PC-3 (cell line): ENCODE results near the gene NOD1. TPM values are rescaled to one million over a fixed set of nuclear protein-coding genes. Genes with fewer than 3 reads are reported as not detected.

Experiments
- ATAC-seq: fragments of 200-7000 bp; cut with Tn5 transposase; 2 replicates; pipeline ENCODE4 v1.9.1; 2020; ENCODE audit warnings: mild to moderate bottlenecking, moderate library complexity
- BruUV-seq: library from RNA; stranded (reverse); fragments of 400-500 nt; replicated peaks from 2 replicates; lab custom pipeline; 2021; lab: Mats Ljungman, UMichigan
- CTCF ChIA-PET: fragments of 300-600 bp; sonication (Branson Sonifier 250); formaldehyde crosslinking; loops from one replicate; lab custom pipeline; 2022; ENCODE audit warnings: antibody characterized with exemption; lab: Charles Lee
- POLR2A ChIA-PET: fragments of 300-600 bp; sonication (Branson Sonifier 250); formaldehyde crosslinking; loops from one replicate; lab custom pipeline; 2022; ENCODE audit warnings: antibody characterized with exemption; ENCODE audit not compliant: unreplicated experiment; lab: Charles Lee
- DNase-seq: peaks from one replicate; pipeline ENCODE4 v3.0.0-alpha.2; 2015
- H2AFZ ChIP-seq: fragments of 300-600 bp; sonication (generic); 2 replicates; pipeline ENCODE4 v1.6.0; 2016; ENCODE audit warnings: antibody characterized with exemption, low read length
- H3F3A ChIP-seq: fragments of 300-600 bp; sonication (generic); one replicate; pipeline ENCODE4 v1.6.0; 2017; ENCODE audit warnings: antibody characterized with exemption, low read length, control low read depth, mild to moderate bottlenecking; ENCODE audit not compliant: unreplicated experiment
- H3K27ac ChIP-seq: fragments of 300-600 bp; sonication (generic); 2 replicates; pipeline ENCODE4 v1.5.1; 2016; ENCODE audit warnings: mild to moderate bottlenecking, low read length
- H3K27me3 ChIP-seq: fragments of 300-600 bp; sonication (generic); 2 replicates; pipeline ENCODE4 v1.6.1; 2016; ENCODE audit warnings: low read length, mixed read lengths
- H3K36me3 ChIP-seq: fragments of 300-600 bp; sonication (generic); 2 replicates; pipeline ENCODE4 v1.6.1; 2016; ENCODE audit warnings: low read depth, mixed run types, low read length, mixed read lengths
- H3K4me1 ChIP-seq: fragments of 300-600 bp; sonication (generic); 2 replicates; pipeline ENCODE4 v1.5.1; 2016; ENCODE audit warnings: low read length; ENCODE audit not compliant: insufficient read depth
- H3K4me2 ChIP-seq: fragments of 300-600 bp; sonication (generic); 2 replicates; pipeline ENCODE4 v1.6.0; 2016; ENCODE audit warnings: low read length
- H3K4me3 ChIP-seq: fragments of 300-600 bp; sonication (generic); 2 replicates; pipeline ENCODE4 v1.5.1; 2016; ENCODE audit warnings: mild to moderate bottlenecking, low read length, mixed read lengths
- H3K79me2 ChIP-seq: fragments of 300-600 bp; sonication (generic); 2 replicates; pipeline ENCODE4 v1.6.1; 2017; ENCODE audit warnings: low read length, mixed read lengths
- H3K9ac ChIP-seq: fragments of 300-600 bp; sonication (generic); 2 replicates; pipeline ENCODE4 v1.6.0; 2016; ENCODE audit warnings: mild to moderate bottlenecking, low read length
- H3K9me2 ChIP-seq: fragments of 300-600 bp; sonication (generic); replicated peaks from 2 replicates; pipeline ENCODE4 v1.6.1; 2016; ENCODE audit warnings: mixed run types, low read length, mixed read lengths
- H3K9me3 ChIP-seq: fragments of 300-600 bp; sonication (generic); 2 replicates; pipeline ENCODE4 v1.6.1; 2016; ENCODE audit warnings: low read length, mixed read lengths
- H4K20me1 ChIP-seq: fragments of 300-600 bp; sonication (generic); 2 replicates; pipeline ENCODE4 v1.6.1; 2016; ENCODE audit warnings: low read length, mixed read lengths
- CTCF ChIP-seq: fragments of 300-600 bp; sonication (generic); conservative IDR thresholded peaks from 2 replicates; pipeline ENCODE4 v1.5.1; 2017; ENCODE audit warnings: antibody characterized with exemption, low read depth, mild to moderate bottlenecking, low read length
- EZH2 ChIP-seq: fragments of 300-600 bp; sonication (generic); IDR thresholded peaks from one replicate; pipeline ENCODE4 v1.6.1; 2017; ENCODE audit warnings: antibody characterized with exemption, mild to moderate bottlenecking, low read length; ENCODE audit not compliant: unreplicated experiment
- EZH2phosphoT487 ChIP-seq: fragments of 300-600 bp; sonication (generic); IDR thresholded peaks from 2 replicates; pipeline ENCODE4 v1.6.1; 2018; ENCODE audit warnings: mild to moderate bottlenecking, antibody characterized with exemption, low read length, borderline replicate concordance
- intact Hi-C: fragments of 100-400 bp; cut with micrococcal nuclease; formaldehyde crosslinking; loops from 2 replicates; pipeline ENCODE4 v1.9.0; 2023
- total RNA-seq: library from RNA; depleted of rRNA; stranded (reverse); fragments of >200 nt; gene quantifications from 2 replicates; pipeline ENCODE4 v1.2.3, GENCODE V29; 2014

Gene NOD1
- total RNA-seq, 1 experiment from 2014 or later: 5.9 TPM

DNA sequence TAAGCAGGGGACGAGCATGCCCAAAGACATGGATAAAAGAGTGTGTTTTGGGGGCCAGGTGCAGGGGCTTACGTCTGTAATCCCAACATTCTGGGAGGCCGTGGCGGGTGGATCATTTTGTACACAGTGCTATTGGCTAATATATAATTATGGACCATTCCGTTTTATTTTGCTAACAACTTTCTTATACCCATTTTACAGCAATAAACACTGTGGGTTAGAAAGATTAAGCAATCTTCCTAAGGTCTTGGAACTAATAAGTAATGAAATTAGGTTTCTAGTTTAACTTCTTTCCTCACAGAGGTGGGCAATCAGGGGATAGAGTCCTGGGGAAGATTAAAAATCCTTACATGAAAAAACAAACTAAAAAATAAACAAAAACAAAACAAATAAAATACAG, 22.7 kb upstream of the NOD1 start:
- no peak overlapping the region for H3K9ac ChIP-seq
- TF ChIP-seq CTCF: no peak
- no peak for TF ChIP-seq EZH2
- no peak for TF ChIP-seq EZH2phosphoT487
- H3K4me2 ChIP-seq: peak overlapping the region; percentile 16; the same call in 1 of the 2 replicates
- H3K27me3 ChIP-seq: no peaks in the 10 kb centered on the region
- H2AFZ ChIP-seq: no peak overlapping the region
- POLR2A ChIA-PET: no interaction called here
- CTCF ChIA-PET: no interaction called here
- peaks cover 53% of the 10 kb centered on the region for H3K79me2 ChIP-seq
- intact Hi-C loops: loop anchor here (5.0 to 10.0 kb wide), 2 partner anchors 219 to 336 kb away; partner anchors contain the start of gene ZNRF2
- H4K20me1 ChIP-seq: peaks cover 11% of the 10 kb centered on the region; the same call in 1 of the 2 replicates
- no peak for DNase-seq
- peaks cover 36% of the 10 kb centered on the region for H3K4me1 ChIP-seq
- no peaks in the 10 kb centered on the region for H3K9me2 ChIP-seq
- no peak overlapping the region for H3K27ac ChIP-seq
- ATAC-seq: no peak
- no peaks in the 10 kb centered on the region for H3F3A ChIP-seq
- BruUV-seq: no TSS peak
- H3K36me3 ChIP-seq: peaks cover 16% of the 10 kb centered on the region
- H3K4me3 ChIP-seq: no peak overlapping the region
- H3K9me3 ChIP-seq: no peaks in the 10 kb centered on the region

DNA sequence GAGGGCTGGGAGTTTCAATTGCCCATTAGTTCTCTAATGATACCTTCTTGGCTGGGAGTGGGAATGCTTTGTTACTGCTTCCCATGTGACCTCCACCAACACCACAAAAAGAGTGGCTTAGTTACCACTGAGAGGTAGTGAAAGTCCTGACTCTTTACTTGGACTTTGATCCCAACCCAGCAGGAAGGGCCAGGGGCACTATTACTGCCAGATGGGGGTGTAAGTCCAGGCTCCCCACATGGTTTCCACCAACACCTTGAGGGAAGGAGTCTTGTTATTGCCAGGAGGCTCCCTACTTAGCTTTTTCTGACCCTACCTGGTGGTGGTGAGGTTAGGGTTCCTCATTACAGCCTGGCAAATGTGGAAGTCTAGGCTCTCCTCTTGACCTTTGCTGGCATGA, 14.6 kb upstream of the NOD1 start:
- Histone ChIP-seq H3K36me3 (peaks cover 11% of the 10 kb centered on the region; the same call in 1 of the 2 replicates), H3K4me3 (no peak overlapping the region), H3K27me3 (no peaks in the 10 kb centered on the region), H3K9me3 (no peaks in the 10 kb centered on the region), H2AFZ (no peak overlapping the region), H3K27ac (no peak overlapping the region), H3K4me1 (no peaks in the 10 kb centered on the region), H3K9ac (no peak overlapping the region), H3K9me2 (no peaks in the 10 kb centered on the region), H4K20me1 (no peaks in the 10 kb centered on the region), H3K4me2 (no peak overlapping the region), H3F3A (no peaks in the 10 kb centered on the region), H3K79me2 (no peaks in the 10 kb centered on the region)
- TF ChIP-seq EZH2phosphoT487 (no peak), EZH2 (no peak), CTCF (no peak)
- CTCF ChIA-PET: no interaction called here
- BruUV-seq: no TSS peak
- POLR2A ChIA-PET: no interaction called here
- no peak for DNase-seq
- no peak for ATAC-seq
- intact Hi-C loops: no loop called here

- intact Hi-C loops: no loop called here
- Histone ChIP-seq H3K27me3 (no peaks in the 10 kb centered on the region), H3K27ac (no peak overlapping the region), H3K79me2 (no peaks in the 10 kb centered on the region), H3K9me3 (no peaks in the 10 kb centered on the region), H3K4me1 (no peaks in the 10 kb centered on the region), H3K36me3 (peaks cover under 1% of the 10 kb centered on the region; the same call in 1 of the 2 replicates), H2AFZ (no peak overlapping the region), H3K4me2 (no peak overlapping the region), H3K4me3 (no peak overlapping the region), H3K9me2 (no peaks in the 10 kb centered on the region), H3F3A (no peaks in the 10 kb centered on the region), H3K9ac (no peak overlapping the region), H4K20me1 (no peaks in the 10 kb centered on the region)
- TF ChIP-seq EZH2phosphoT487 (no peak), CTCF (no peak), EZH2 (no peak)
- ChIA-PET POLR2A (no interaction called here), CTCF (no interaction called here)
- BruUV-seq: no TSS peak
- ATAC-seq (no peak), DNase-seq (no peak)
Measured at GRCh38 chr7:30491417-30491816, 12.8 kb upstream of the NOD1 start.
